H1 (cell line): Measurements from ENCODE around the gene ZNF791. TPM values are rescaled to one million over a fixed set of nuclear protein-coding genes. Genes with fewer than 3 reads are reported as not detected.

Experiments
- ASH2L ChIP-seq: fragments of 200-600, 300-600 bp; sonication (generic); IDR thresholded peaks from one replicate; pipeline ENCODE4 v1.7.1; 2017; ENCODE audit warnings: low read length
- GABPA ChIP-seq: IDR thresholded peaks from 2 replicates; pipeline ENCODE4 v1.6.1; 2011; ENCODE audit warnings: mild to moderate bottlenecking, low read length, moderate library complexity, borderline replicate concordance; ENCODE audit not compliant: insufficient read depth
- SP4 ChIP-seq: IDR thresholded peaks from 2 replicates; pipeline ENCODE4 v1.6.1; 2012; ENCODE audit warnings: low read length, inconsistent platforms
- polyA plus RNA-seq, 7 experiments: library from polyadenylated mRNA; depleted of rRNA in 3 of 7; stranded (reverse) in 5 of 7; unstranded in 2 of 7; fragments of >200 nt in 5 of 7; fragments of 200-250 nt in 2 of 7; gene quantifications; 1 replicate in 5 of 7; 2 replicates in 1 of 7; 4 replicates in 1 of 7; pipeline versions ENCODE4 v1.2.1 to v1.2.3, GENCODE V29; 2011 to 2013; ENCODE audit warnings: missing spikeins in 2 of 7, mixed read lengths in 2 of 7
- total RNA-seq: library from RNA; stranded (reverse); fragmentation: NEBNext Ultra II Directional; extraction: Animal tissue kit (Norgen Biotek cat#: 25700); gene quantifications from 2 replicates; pipeline ENCODE4 v1.2.1, GENCODE V29; 2021

Gene ZNF791
- total and polyA plus RNA-seq, 2 of the 8 experiments (the other 6 are each of a cell fraction or from before 2014, with no cell fraction given) = 4.1 to 18.6 TPM

DNA sequence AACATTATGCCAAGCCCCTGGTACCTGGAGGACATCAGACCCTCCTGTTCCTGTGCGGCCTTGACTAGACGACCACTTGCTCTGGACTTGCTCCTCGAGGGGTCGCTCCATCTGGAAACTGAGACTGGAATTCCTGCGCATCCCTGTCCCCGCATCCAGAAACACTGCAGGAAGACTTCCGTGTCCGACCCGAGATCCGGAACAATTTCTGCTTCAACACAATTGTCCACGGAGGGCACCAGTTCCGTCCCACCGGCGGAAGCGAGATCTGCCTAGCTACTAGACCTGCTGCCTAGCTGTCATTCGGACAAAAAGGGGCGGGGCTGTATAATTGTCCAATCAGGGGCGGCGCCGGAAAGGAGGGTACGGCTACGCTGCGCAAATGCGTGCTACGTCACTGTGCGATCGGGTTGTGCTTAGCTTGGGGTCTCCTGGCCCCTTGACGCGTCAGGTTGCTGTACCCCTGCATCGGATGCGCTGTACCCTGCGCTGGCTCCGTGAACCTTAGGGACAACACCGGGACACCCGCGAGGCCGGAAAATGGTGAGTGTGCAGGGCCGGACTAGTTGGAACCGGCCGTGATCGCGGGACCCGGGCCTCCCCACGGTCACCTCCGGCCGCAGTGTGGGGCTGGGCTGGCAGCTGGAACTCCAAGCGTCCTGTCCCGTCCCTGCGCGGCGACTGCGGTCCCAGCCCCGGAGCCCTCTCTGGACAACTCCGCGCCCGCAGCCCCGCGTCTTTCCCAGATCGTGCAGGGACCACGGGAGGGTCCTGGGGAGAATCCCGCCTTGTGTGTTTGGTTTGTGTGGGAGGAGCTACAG, at the start of gene ZNF791, which contains the start of gene ZNF490 (continued):
- peak; percentile 94 for TF ChIP-seq GABPA
- peak; percentile 82 for TF ChIP-seq ASH2L
- TF ChIP-seq SP4 = peak; percentile 82; the same call in 1 of the 2 replicates
